Keratinocyte (primary cell): Measurements from ENCODE around the gene MON1A.

Experiments
- CTCF ChIP-seq, 3 experiments: IDR thresholded peaks in 1 of 3; conservative IDR thresholded peaks in 1 of 3; optimal IDR thresholded peaks in 1 of 3; 2 replicates in 2 of 3; 3 replicates in 1 of 3; pipeline versions ENCODE3 to v1.5.1; 2011; ENCODE audit warnings: low read length in 3 of 3, mild to moderate bottlenecking in 3 of 3, moderate library complexity in 2 of 3, control low read depth in 1 of 3, inconsistent platforms in 1 of 3; ENCODE audit not compliant: insufficient read depth in 2 of 3; ENCODE audit errors: extremely low read depth in 1 of 3
- EZH2 ChIP-seq: IDR thresholded peaks from one replicate; pipeline ENCODE4 v1.6.1; 2012; ENCODE audit warnings: inconsistent platforms, mild to moderate bottlenecking, low read length, moderate library complexity

- TF ChIP-seq CTCF (optimal IDR thresholded peaks at IDR 0.05 in 1 of 3, IDR thresholded peaks at IDR 0.05 in 1 of 3, conservative IDR thresholded peaks at IDR 0.05 in 1 of 3; ENCODE audit: extremely low read depth in 1 of 3, insufficient read depth in 2 of 3, low read length in 3 of 3) (peak; percentile 35 to 60 (median 49)), EZH2 (no peak)
Observed at GRCh38 chr3:49929291-49930167, at the start of gene MON1A.
